Astrocyte of the cerebellum (primary cell): Measurements from ENCODE around the gene PATZ1.

ENCODE experiments used
- DNase-seq: peaks from one replicate; pipeline ENCODE4 v3.0.0-alpha.2; 2011; ENCODE audit warnings: low read depth
- H3K4me3 ChIP-seq: 2 replicates; pipeline ENCODE4 v1.5.1; 2011; ENCODE audit warnings: mild to moderate bottlenecking, low read depth, low read length, moderate library complexity
- CTCF ChIP-seq: IDR thresholded peaks from 2 replicates; pipeline ENCODE4 v1.5.1; 2012; ENCODE audit warnings: low read length, low read depth, moderate library complexity, mild to moderate bottlenecking; ENCODE audit errors: missing control alignments
- in situ Hi-C: cut with HindIII; loops from 2 replicates; pipeline ENCODE4 v1.10.0; 2017; ENCODE audit warnings: low sequenced_read_pairs

The PATZ1 gene

GRCh38 chr22:31329453-31330215 lies 16.5 kb downstream of the PATZ1 start:
- TF ChIP-seq CTCF, result no peak
- no peak for DNase-seq
- in situ Hi-C loops, result no loop called here
- H3K4me3 ChIP-seq, result no peak overlapping the region

GRCh38 chr22:31329029-31329428 lies 17.1 kb downstream of the PATZ1 start:
- no peak for TF ChIP-seq CTCF
- H3K4me3 ChIP-seq, result no peak overlapping the region
- in situ Hi-C loops, result no loop called here
- peak; percentile 42 for DNase-seq

- DNase-seq, result no peak
- TF ChIP-seq CTCF, result no peak
- no peak overlapping the region for H3K4me3 ChIP-seq
- in situ Hi-C loops, result no loop called here
Measured at GRCh38 chr22:31328544-31328960, 17.6 kb downstream of the PATZ1 start.

GRCh38 chr22:31327806-31328543 lies 18.2 kb downstream of the PATZ1 start:
- H3K4me3 ChIP-seq, result no peak overlapping the region
- in situ Hi-C loops, result no loop called here
- DNase-seq, result no peak
- TF ChIP-seq CTCF, result no peak

GRCh38 chr22:31326877-31327276 lies 19.3 kb downstream of the PATZ1 start:
- H3K4me3 ChIP-seq, result no peak overlapping the region
- in situ Hi-C loops, result no loop called here
- no peak for DNase-seq
- TF ChIP-seq CTCF, result no peak

- no peak for TF ChIP-seq CTCF
- no peak overlapping the region for H3K4me3 ChIP-seq
- no peak for DNase-seq
Measured at GRCh38 chr22:31323578-31324550, 22.3 kb downstream of the PATZ1 start.

More at GRCh38 chr22:31323578-31324550, 22.3 kb downstream of the PATZ1 start:
- in situ Hi-C loops, result no loop called here
